ENCODE data around the gene UBE2J1.
"Not testable (repeated sequence)": the region's sequence is repeated elsewhere in the genome, so short reads cannot be mapped to it uniquely, and the experiment has no call there.

Gene UBE2J1

GRCh38 chr6:89308525-89309395 lies 43.8 kb downstream of the UBE2J1 start:
- H3K36me3 ChIP-seq (ENCODE audit: control insufficient read depth, insufficient read depth, low read length) = no peaks in the 10 kb centered on the region
- H3K27me3 ChIP-seq (ENCODE audit: control insufficient read depth, insufficient read depth, low read length) = no peaks in the 10 kb centered on the region
- no peak for DNase-seq (ENCODE audit: low read depth, low spot score)
- no CpG with 5 or more reads among the region's 9 CpGs for WGBS (ENCODE audit: insufficient coverage, insufficient read length)
- no peak overlapping the region for H3K4me3 ChIP-seq (ENCODE audit: low read length)
- H3K4me1 ChIP-seq (ENCODE audit: control insufficient read depth, insufficient read depth, low read length) = peaks cover 1% of the 10 kb centered on the region; the same call in 1 of the 2 replicates
- no peak overlapping the region for H3K27ac ChIP-seq (ENCODE audit: low read length)
- H3K9me3 ChIP-seq (ENCODE audit: control insufficient read depth, insufficient read depth, low read length) = no peaks in the 10 kb centered on the region

- not testable (repeated sequence) for H3K4me1 ChIP-seq (ENCODE audit: control insufficient read depth, insufficient read depth, low read length); H3K36me3 ChIP-seq (ENCODE audit: control insufficient read depth, insufficient read depth, low read length); H3K4me3 ChIP-seq (ENCODE audit: low read length); DNase-seq (ENCODE audit: low read depth, low spot score); H3K27ac ChIP-seq (ENCODE audit: low read length); H3K27me3 ChIP-seq (ENCODE audit: control insufficient read depth, insufficient read depth, low read length); H3K9me3 ChIP-seq (ENCODE audit: control insufficient read depth, insufficient read depth, low read length)
- WGBS (ENCODE audit: insufficient coverage, insufficient read length) = no CpG with 5 or more reads among the region's 3 CpGs
Measured at GRCh38 chr6:89304517-89304916, 48.0 kb downstream of the UBE2J1 start.

GRCh38 chr6:89302936-89303335 lies 49.6 kb downstream of the UBE2J1 start:
- no peaks in the 10 kb centered on the region for H3K27me3 ChIP-seq (ENCODE audit: control insufficient read depth, insufficient read depth, low read length)
- H3K9me3 ChIP-seq (ENCODE audit: control insufficient read depth, insufficient read depth, low read length) = no peaks in the 10 kb centered on the region
- no peak overlapping the region for H3K4me3 ChIP-seq (ENCODE audit: low read length)
- H3K36me3 ChIP-seq (ENCODE audit: control insufficient read depth, insufficient read depth, low read length) = no peaks in the 10 kb centered on the region
- no peak overlapping the region for H3K27ac ChIP-seq (ENCODE audit: low read length)
- H3K4me1 ChIP-seq (ENCODE audit: control insufficient read depth, insufficient read depth, low read length) = 0 out of 2 replicates have a peak, but pooled peaks cover 2% of the 10 kb centered on the region
- no peak for DNase-seq (ENCODE audit: low read depth, low spot score)
- WGBS (ENCODE audit: insufficient coverage, insufficient read length) = no CpG with 5 or more reads among the region's 10 CpGs

- Histone ChIP-seq H3K27me3 (ENCODE audit: control insufficient read depth, insufficient read depth, low read length) (no peaks in the 10 kb centered on the region), H3K4me1 (ENCODE audit: control insufficient read depth, insufficient read depth, low read length) (0 out of 2 replicates have a peak, but pooled peaks cover 2% of the 10 kb centered on the region), H3K9me3 (ENCODE audit: control insufficient read depth, insufficient read depth, low read length) (no peaks in the 10 kb centered on the region), H3K36me3 (ENCODE audit: control insufficient read depth, insufficient read depth, low read length) (no peaks in the 10 kb centered on the region), H3K4me3 (ENCODE audit: low read length) (no peak overlapping the region), H3K27ac (ENCODE audit: low read length) (no peak overlapping the region)
- DNase-seq (ENCODE audit: low read depth, low spot score) = no peak
- no CpG with 5 or more reads among the region's 22 CpGs for WGBS (ENCODE audit: insufficient coverage, insufficient read length)
Measured at GRCh38 chr6:89302195-89302770, 50.2 kb downstream of the UBE2J1 start.

GRCh38 chr6:89301586-89302194 lies 50.8 kb downstream of the UBE2J1 start:
- WGBS (ENCODE audit: insufficient coverage, insufficient read length) = no CpG with 5 or more reads among the region's 25 CpGs

GRCh38 chr6:89299466-89299850 lies 53.1 kb downstream of the UBE2J1 start:
- WGBS (ENCODE audit: insufficient coverage, insufficient read length) = no CpG with 5 or more reads among the region's 7 CpGs
- Histone ChIP-seq H3K27me3 (ENCODE audit: control insufficient read depth, insufficient read depth, low read length) (no peaks in the 10 kb centered on the region), H3K4me3 (ENCODE audit: low read length) (no peak overlapping the region), H3K9me3 (ENCODE audit: control insufficient read depth, insufficient read depth, low read length) (no peaks in the 10 kb centered on the region), H3K27ac (ENCODE audit: low read length) (no peak overlapping the region), H3K4me1 (ENCODE audit: control insufficient read depth, insufficient read depth, low read length) (0 out of 2 replicates have a peak, but pooled peaks cover 2% of the 10 kb centered on the region), H3K36me3 (ENCODE audit: control insufficient read depth, insufficient read depth, low read length) (no peaks in the 10 kb centered on the region)
- DNase-seq (ENCODE audit: low read depth, low spot score) = peak; percentile 22

More at GRCh38 chr6:89301586-89302194, 50.8 kb downstream of the UBE2J1 start:
- no peaks in the 10 kb centered on the region for H3K27me3 ChIP-seq (ENCODE audit: control insufficient read depth, insufficient read depth, low read length)
- H3K4me1 ChIP-seq (ENCODE audit: control insufficient read depth, insufficient read depth, low read length) = 0 out of 2 replicates have a peak, but pooled peaks cover 2% of the 10 kb centered on the region
- DNase-seq (ENCODE audit: low read depth, low spot score) = no peak
- H3K36me3 ChIP-seq (ENCODE audit: control insufficient read depth, insufficient read depth, low read length) = no peaks in the 10 kb centered on the region
- H3K4me3 ChIP-seq (ENCODE audit: low read length) = no peak overlapping the region
- H3K9me3 ChIP-seq (ENCODE audit: control insufficient read depth, insufficient read depth, low read length) = no peaks in the 10 kb centered on the region
- no peak overlapping the region for H3K27ac ChIP-seq (ENCODE audit: low read length)

GRCh38 chr6:89298680-89299465 lies 53.6 kb downstream of the UBE2J1 start:
- DNase-seq (ENCODE audit: low read depth, low spot score) = no peak
- WGBS (ENCODE audit: insufficient coverage, insufficient read length) = no CpG with 5 or more reads among the region's 4 CpGs
- Histone ChIP-seq H3K36me3 (ENCODE audit: control insufficient read depth, insufficient read depth, low read length) (no peaks in the 10 kb centered on the region), H3K4me1 (ENCODE audit: control insufficient read depth, insufficient read depth, low read length) (0 out of 2 replicates have a peak, but pooled peaks cover 2% of the 10 kb centered on the region), H3K9me3 (ENCODE audit: control insufficient read depth, insufficient read depth, low read length) (no peaks in the 10 kb centered on the region), H3K4me3 (ENCODE audit: low read length) (no peak overlapping the region), H3K27me3 (ENCODE audit: control insufficient read depth, insufficient read depth, low read length) (no peaks in the 10 kb centered on the region), H3K27ac (ENCODE audit: low read length) (no peak overlapping the region)

GRCh38 chr6:89297695-89298351 lies 54.7 kb downstream of the UBE2J1 start:
- 0 out of 2 replicates have a peak, but pooled peaks cover 2% of the 10 kb centered on the region for H3K4me1 ChIP-seq (ENCODE audit: control insufficient read depth, insufficient read depth, low read length)
- no peak overlapping the region for H3K27ac ChIP-seq (ENCODE audit: low read length)
- H3K27me3 ChIP-seq (ENCODE audit: control insufficient read depth, insufficient read depth, low read length) = no peaks in the 10 kb centered on the region
- no peaks in the 10 kb centered on the region for H3K36me3 ChIP-seq (ENCODE audit: control insufficient read depth, insufficient read depth, low read length)
- no CpG with 5 or more reads among the region's 12 CpGs for WGBS (ENCODE audit: insufficient coverage, insufficient read length)
- no peak for DNase-seq (ENCODE audit: low read depth, low spot score)
- H3K9me3 ChIP-seq (ENCODE audit: control insufficient read depth, insufficient read depth, low read length) = no peaks in the 10 kb centered on the region
- no peak overlapping the region for H3K4me3 ChIP-seq (ENCODE audit: low read length)

GRCh38 chr6:89295981-89296380 lies 56.5 kb downstream of the UBE2J1 start:
- H3K9me3 ChIP-seq (ENCODE audit: control insufficient read depth, insufficient read depth, low read length) = no peaks in the 10 kb centered on the region
- H3K36me3 ChIP-seq (ENCODE audit: control insufficient read depth, insufficient read depth, low read length) = no peaks in the 10 kb centered on the region
- no peak overlapping the region for H3K4me3 ChIP-seq (ENCODE audit: low read length)
- no CpG with 5 or more reads among the region's 2 CpGs for WGBS (ENCODE audit: insufficient coverage, insufficient read length)
- no peak for DNase-seq (ENCODE audit: low read depth, low spot score)
- 0 out of 2 replicates have a peak, but pooled peaks cover 2% of the 10 kb centered on the region for H3K4me1 ChIP-seq (ENCODE audit: control insufficient read depth, insufficient read depth, low read length)
- H3K27ac ChIP-seq (ENCODE audit: low read length) = no peak overlapping the region
- no peaks in the 10 kb centered on the region for H3K27me3 ChIP-seq (ENCODE audit: control insufficient read depth, insufficient read depth, low read length)
